Endothelial cell (in vitro differentiated cells): ENCODE measurements around the gene EML5. TPM values are rescaled to one million over a fixed set of nuclear protein-coding genes. Genes with fewer than 3 reads are reported as not detected.

ENCODE experiments used
- DNase-seq: peaks from one replicate; pipeline ENCODE4 v3.0.0; 2021; ENCODE audit warnings: low spot score
- H3K27ac Mint-ChIP-seq: one replicate; pipeline ENCODE4 v1.8.0; 2021; ENCODE audit warnings: mixed read lengths, inconsistent platforms; ENCODE audit not compliant: unreplicated experiment
- H3K27me3 Mint-ChIP-seq: one replicate; pipeline ENCODE4 v1.8.0; 2021; ENCODE audit warnings: mild to moderate bottlenecking, moderate library complexity, mixed read lengths, inconsistent platforms; ENCODE audit not compliant: unreplicated experiment
- H3K36me3 Mint-ChIP-seq: one replicate; pipeline ENCODE4 v1.8.0; 2021; ENCODE audit warnings: mild to moderate bottlenecking, low read depth, mixed read lengths, inconsistent platforms; ENCODE audit not compliant: unreplicated experiment
- H3K4me1 Mint-ChIP-seq: one replicate; pipeline ENCODE4 v1.8.0; 2021; ENCODE audit warnings: mild to moderate bottlenecking, mixed read lengths, inconsistent platforms; ENCODE audit not compliant: unreplicated experiment
- H3K4me3 Mint-ChIP-seq: one replicate; pipeline ENCODE4 v1.8.0; 2021; ENCODE audit warnings: mild to moderate bottlenecking, mixed read lengths, inconsistent platforms; ENCODE audit not compliant: unreplicated experiment
- H3K9me3 Mint-ChIP-seq: one replicate; pipeline ENCODE4 v1.8.0; 2021; ENCODE audit warnings: mixed read lengths, inconsistent platforms; ENCODE audit not compliant: unreplicated experiment
- total RNA-seq: library from RNA; stranded (reverse); fragmentation: NEBNext Ultra II Directional; extraction: Animal tissue kit (Norgen Biotek cat#: 25700); gene quantifications from one replicate; pipeline ENCODE4 v1.2.1, GENCODE V29; 2021; ENCODE audit not compliant: unreplicated experiment
- TF ChIP-seq, protein P1 (sequence below): fragments of 200-600 bp; sonication (generic); IDR thresholded peaks from one replicate; pipeline ENCODE4 v1.5.0; 2021; ENCODE audit warnings: antibody characterized with exemption; ENCODE audit not compliant: unreplicated experiment

Gene EML5
- total RNA-seq, 1 donor from 2014 or later: 0.13 TPM

- TF ChIP-seq, protein P1, sequence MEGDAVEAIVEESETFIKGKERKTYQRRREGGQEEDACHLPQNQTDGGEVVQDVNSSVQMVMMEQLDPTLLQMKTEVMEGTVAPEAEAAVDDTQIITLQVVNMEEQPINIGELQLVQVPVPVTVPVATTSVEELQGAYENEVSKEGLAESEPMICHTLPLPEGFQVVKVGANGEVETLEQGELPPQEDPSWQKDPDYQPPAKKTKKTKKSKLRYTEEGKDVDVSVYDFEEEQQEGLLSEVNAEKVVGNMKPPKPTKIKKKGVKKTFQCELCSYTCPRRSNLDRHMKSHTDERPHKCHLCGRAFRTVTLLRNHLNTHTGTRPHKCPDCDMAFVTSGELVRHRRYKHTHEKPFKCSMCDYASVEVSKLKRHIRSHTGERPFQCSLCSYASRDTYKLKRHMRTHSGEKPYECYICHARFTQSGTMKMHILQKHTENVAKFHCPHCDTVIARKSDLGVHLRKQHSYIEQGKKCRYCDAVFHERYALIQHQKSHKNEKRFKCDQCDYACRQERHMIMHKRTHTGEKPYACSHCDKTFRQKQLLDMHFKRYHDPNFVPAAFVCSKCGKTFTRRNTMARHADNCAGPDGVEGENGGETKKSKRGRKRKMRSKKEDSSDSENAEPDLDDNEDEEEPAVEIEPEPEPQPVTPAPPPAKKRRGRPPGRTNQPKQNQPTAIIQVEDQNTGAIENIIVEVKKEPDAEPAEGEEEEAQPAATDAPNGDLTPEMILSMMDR: no peak
- Mint-ChIP-seq H3K4me3 (no peak overlapping the region), H3K27me3 (peaks cover 2% of the 10 kb centered on the region), H3K27ac (no peak overlapping the region), H3K4me1 (no peaks in the 10 kb centered on the region), H3K36me3 (no peaks in the 10 kb centered on the region), H3K9me3 (no peaks in the 10 kb centered on the region)
- no peak for DNase-seq
Observed at GRCh38 chr14:88808359-88808758, 15.6 kb upstream of the EML5 start.

DNA sequence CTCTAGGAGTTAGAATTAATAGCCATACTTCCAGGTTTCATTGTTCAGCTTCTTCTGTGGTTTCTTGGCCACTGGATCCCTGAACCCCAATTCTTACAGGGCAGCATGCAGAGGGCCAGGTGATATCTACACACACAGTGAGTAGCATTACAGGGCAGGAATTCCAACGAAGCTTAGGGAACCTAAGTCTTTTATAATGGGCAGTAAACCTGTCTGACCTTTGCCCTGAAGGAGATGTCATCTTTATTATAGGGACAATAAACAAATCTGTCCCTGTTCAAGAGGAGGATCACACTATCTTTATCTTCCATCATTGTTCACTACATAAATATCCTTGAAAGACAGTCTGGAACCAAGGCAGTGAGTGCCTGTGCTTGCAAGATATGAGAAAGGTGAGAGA is 11.7 kb upstream of the EML5 start:
- H3K36me3 Mint-ChIP-seq: no peaks in the 10 kb centered on the region
- no peak overlapping the region for H3K27ac Mint-ChIP-seq
- H3K4me1 Mint-ChIP-seq: no peaks in the 10 kb centered on the region
- H3K27me3 Mint-ChIP-seq: peaks cover 2% of the 10 kb centered on the region
- no peak for DNase-seq
- H3K4me3 Mint-ChIP-seq: no peak overlapping the region
- TF ChIP-seq, protein P1: no peak
- H3K9me3 Mint-ChIP-seq: no peaks in the 10 kb centered on the region

DNA sequence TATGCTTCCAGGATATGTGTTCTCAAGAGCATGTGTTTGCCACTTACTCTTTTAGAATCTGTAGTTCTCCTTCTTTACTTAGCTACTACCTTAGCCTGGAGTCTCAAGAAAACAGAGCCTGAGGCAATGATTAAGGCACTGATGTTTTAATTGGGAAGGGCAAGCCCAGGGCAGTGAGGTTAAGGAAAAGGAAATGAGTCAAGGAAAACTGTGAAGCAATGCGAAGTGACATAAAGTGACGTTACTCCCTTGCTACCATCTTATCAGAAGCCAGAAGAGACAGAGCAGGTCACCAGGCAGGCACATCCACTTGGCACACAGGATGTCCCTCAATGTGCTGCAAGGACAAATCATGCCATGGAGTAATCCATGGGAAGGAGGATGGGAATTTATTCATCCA is 11.3 kb upstream of the EML5 start:
- H3K9me3 Mint-ChIP-seq: no peaks in the 10 kb centered on the region
- H3K27me3 Mint-ChIP-seq: peaks cover 2% of the 10 kb centered on the region
- no peak for DNase-seq
- H3K4me3 Mint-ChIP-seq: no peak overlapping the region
- TF ChIP-seq, protein P1: no peak
- H3K36me3 Mint-ChIP-seq: no peaks in the 10 kb centered on the region
- H3K4me1 Mint-ChIP-seq: no peaks in the 10 kb centered on the region
- no peak overlapping the region for H3K27ac Mint-ChIP-seq

GRCh38 chr14:88802596-88802995 is 9.8 kb upstream of the EML5 start:
- Mint-ChIP-seq H3K27ac (no peak overlapping the region), H3K4me3 (no peak overlapping the region), H3K36me3 (no peaks in the 10 kb centered on the region), H3K9me3 (no peaks in the 10 kb centered on the region), H3K4me1 (no peaks in the 10 kb centered on the region), H3K27me3 (no peaks in the 10 kb centered on the region)
- TF ChIP-seq, protein P1: no peak
- DNase-seq: no peak

DNA sequence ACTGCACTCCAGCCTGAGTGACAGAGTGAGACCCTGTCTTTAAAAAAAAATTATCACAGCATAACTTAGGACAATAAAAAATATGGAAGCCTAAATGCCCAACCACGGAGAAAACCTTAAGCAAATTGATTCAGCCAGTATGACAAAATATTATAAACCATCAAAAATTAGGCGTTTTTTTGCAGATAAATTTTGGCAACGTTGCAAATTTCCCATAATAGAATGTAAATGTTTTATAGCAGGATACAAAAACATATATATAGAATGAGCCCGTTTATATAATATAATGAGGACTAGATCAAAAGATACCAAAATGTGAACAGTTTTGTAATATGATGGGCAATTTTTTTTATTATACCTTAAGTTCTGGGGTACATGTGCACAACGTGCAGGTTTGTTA is 6.8 kb upstream of the EML5 start:
- Mint-ChIP-seq H3K27me3 (no peaks in the 10 kb centered on the region), H3K27ac (no peak overlapping the region), H3K9me3 (no peaks in the 10 kb centered on the region), H3K36me3 (no peaks in the 10 kb centered on the region), H3K4me3 (no peak overlapping the region), H3K4me1 (no peaks in the 10 kb centered on the region)
- TF ChIP-seq, protein P1: no peak
- DNase-seq: no peak
